Measurements from ENCODE around the gene TMCO6.
A peak's percentile ranks its signal among the peaks of the same experiment; 100 is the strongest.

GRCh38 chr5:140639148-140639981 lies at the start of gene TMCO6:
- TF ChIP-seq CTCF (IDR thresholded peaks at IDR 0.05) (peak; percentile 82), ZFX (IDR thresholded peaks at IDR 0.05; ENCODE audit: borderline replicate concordance) (no peak)
